ENCODE measurements around the gene KISS1. TPM values are rescaled to one million over a fixed set of nuclear protein-coding genes. Genes with fewer than 3 reads are reported as not detected.

Gene KISS1
- total and polyA plus RNA-seq, 10 donors = not detected

DNA sequence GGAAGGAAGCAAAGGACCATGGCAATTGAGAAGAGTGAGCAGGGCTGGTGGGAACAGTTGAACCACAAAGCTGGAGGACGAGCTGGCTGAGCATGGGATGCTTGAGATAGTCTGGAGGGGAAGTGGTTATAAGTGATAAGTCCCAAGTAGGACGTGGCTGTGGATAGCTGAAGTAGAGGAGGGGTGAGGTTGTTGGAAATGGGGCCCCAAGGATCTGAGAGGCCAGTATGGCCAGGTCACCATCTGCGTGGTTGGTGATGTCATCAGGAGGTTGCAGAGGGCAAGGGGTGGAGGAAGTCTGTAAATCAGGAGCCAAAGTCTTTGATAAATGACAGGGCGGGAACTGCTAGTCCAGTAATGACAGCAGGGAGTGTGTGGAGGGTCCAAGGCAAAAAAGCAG, 19.2 kb downstream of the KISS1 start:
- Histone ChIP-seq H3K36me3 (no peaks in the 10 kb centered on the region), H3K27me3 (replicated peaks in 1 of 7) (peaks cover 0 to 28% (median 0%) of the 10 kb centered on the region in 7 donors), H3K4me3 (no peak overlapping the region), H3K4me1 (no peaks in the 10 kb centered on the region), H3K27ac (no peak overlapping the region), H3K9me3 (peaks cover 0 to 9% (median 1%) of the 10 kb centered on the region in 8 donors)
- DNase-seq = no peak
- WGBS, 5 donors = 26 to 29% (median 28%) methylated on average over 4 of the region's 4 CpGs
- intact Hi-C loops (cut with DNase I; ENCODE audit: low total_unique reads) = no loop called here
- no peak for TF ChIP-seq POLR2AphosphoS5 (IDR thresholded peaks at IDR 0.05)
- no peak for TF ChIP-seq POLR2A (IDR thresholded peaks at IDR 0.05)
- TF ChIP-seq, protein P1, sequence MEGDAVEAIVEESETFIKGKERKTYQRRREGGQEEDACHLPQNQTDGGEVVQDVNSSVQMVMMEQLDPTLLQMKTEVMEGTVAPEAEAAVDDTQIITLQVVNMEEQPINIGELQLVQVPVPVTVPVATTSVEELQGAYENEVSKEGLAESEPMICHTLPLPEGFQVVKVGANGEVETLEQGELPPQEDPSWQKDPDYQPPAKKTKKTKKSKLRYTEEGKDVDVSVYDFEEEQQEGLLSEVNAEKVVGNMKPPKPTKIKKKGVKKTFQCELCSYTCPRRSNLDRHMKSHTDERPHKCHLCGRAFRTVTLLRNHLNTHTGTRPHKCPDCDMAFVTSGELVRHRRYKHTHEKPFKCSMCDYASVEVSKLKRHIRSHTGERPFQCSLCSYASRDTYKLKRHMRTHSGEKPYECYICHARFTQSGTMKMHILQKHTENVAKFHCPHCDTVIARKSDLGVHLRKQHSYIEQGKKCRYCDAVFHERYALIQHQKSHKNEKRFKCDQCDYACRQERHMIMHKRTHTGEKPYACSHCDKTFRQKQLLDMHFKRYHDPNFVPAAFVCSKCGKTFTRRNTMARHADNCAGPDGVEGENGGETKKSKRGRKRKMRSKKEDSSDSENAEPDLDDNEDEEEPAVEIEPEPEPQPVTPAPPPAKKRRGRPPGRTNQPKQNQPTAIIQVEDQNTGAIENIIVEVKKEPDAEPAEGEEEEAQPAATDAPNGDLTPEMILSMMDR (IDR thresholded peaks at IDR 0.05 in 8 of 11, conservative IDR thresholded peaks at IDR 0.05 in 3 of 11) = no peak

DNA sequence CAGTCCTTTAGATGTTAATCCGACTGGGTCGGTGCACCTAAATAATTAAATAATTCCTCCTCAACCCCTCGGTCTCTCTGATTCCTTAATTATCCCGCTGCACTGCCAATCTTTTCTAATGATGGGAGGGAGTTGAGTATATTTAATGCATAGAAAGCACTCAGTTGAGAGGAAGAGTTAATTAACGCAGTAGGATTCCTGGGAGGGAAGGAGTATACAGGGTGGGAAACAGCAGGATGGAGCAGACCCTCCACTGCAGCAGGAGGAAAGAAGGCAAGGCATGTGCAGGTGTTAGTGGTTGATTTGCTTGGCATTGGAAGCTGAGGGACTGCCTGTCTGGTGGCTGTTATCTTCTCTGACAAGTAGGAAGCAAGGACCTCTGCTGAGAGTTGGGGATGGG, 20.2 kb downstream of the KISS1 start:
- peak; percentile 1 for DNase-seq
- H3K27me3 ChIP-seq (replicated peaks in 1 of 7) = peaks cover 0 to 28% (median 0%) of the 10 kb centered on the region in 7 donors
- no peak overlapping the region for H3K27ac ChIP-seq
- H3K4me3 ChIP-seq = no peak overlapping the region
- TF ChIP-seq POLR2AphosphoS5 (IDR thresholded peaks at IDR 0.05) (no peak), POLR2A (IDR thresholded peaks at IDR 0.05) (no peak)
- TF ChIP-seq, protein P1 (IDR thresholded peaks at IDR 0.05 in 8 of 11, conservative IDR thresholded peaks at IDR 0.05 in 3 of 11) = no peak
- 84 to 91% (median 90%) methylated on average over 5 of the region's 5 CpGs for WGBS, 5 donors
- intact Hi-C loops (cut with DNase I; ENCODE audit: low total_unique reads) = no loop called here
- no peaks in the 10 kb centered on the region for H3K4me1 ChIP-seq
- H3K9me3 ChIP-seq = peaks cover 0 to 18% (median 10%) of the 10 kb centered on the region in 8 donors
- H3K36me3 ChIP-seq = no peaks in the 10 kb centered on the region

DNA sequence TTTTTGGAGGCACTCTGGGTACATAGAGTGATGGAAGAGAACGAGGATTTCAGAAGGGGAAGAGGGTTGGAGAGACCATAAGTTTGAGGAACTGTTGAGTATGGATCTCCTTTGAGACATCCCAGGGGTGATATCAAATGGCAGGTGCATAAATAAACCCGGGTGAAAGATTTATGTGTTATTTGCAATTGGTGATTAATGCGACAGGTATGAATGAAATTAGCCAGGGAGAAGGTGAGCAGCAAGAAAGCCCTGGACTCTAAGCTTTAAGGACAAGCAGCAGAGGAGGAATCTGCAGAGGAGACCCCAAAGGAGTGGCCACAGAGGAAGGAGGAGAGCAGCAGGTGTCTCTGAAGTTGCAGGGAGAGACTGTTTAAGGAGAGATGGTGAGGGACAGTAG, 21.3 kb downstream of the KISS1 start:
- WGBS, 5 donors = 65 to 82% (median 77%) methylated on average over 3 of the region's 3 CpGs
- H3K4me3 ChIP-seq = no peak overlapping the region
- H3K4me1 ChIP-seq = no peaks in the 10 kb centered on the region
- peaks cover 0 to 28% (median 0%) of the 10 kb centered on the region in 7 donors for H3K27me3 ChIP-seq (replicated peaks in 1 of 7)
- intact Hi-C loops (cut with DNase I; ENCODE audit: low total_unique reads) = no loop called here
- peaks cover 4 to 28% (median 21%) of the 10 kb centered on the region in 8 donors for H3K9me3 ChIP-seq
- TF ChIP-seq POLR2AphosphoS5 (IDR thresholded peaks at IDR 0.05) (no peak), POLR2A (IDR thresholded peaks at IDR 0.05) (no peak)
- TF ChIP-seq, protein P1 (IDR thresholded peaks at IDR 0.05 in 8 of 11, conservative IDR thresholded peaks at IDR 0.05 in 3 of 11) = no peak
- no peaks in the 10 kb centered on the region for H3K36me3 ChIP-seq
- DNase-seq = no peak
- H3K27ac ChIP-seq = no peak overlapping the region

DNA sequence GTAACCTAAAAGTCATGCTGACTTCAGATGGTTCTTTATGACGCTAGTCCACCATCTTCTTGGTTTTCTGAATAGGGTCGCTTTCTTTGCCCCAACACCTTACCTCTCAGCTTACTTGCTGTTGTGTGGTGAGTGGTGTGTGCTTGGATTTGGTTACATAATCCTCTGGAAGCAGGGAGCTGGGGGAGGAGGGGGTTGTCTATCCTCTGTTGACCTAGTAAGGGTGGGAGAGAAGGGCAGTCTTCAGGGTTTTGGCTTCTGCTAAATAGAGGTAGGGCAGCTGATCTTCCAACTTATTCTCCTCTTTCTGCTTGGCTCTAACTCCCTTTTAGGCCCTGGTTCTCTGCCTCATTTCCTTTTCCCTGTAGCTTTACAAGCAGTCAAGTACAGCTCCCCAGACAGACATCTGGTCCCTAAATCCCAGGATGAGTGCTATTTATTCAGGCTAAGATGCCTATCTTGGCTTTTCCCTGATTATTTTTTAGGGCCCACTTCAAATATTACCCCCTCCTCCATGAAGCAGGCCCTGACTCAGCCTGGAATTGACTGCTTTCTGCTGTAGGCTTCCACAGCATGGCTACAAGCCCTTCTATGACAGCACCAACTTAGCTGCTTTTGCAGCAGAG, 23.8 kb downstream of the KISS1 start:
- DNase-seq = no peak
- H3K4me3 ChIP-seq = no peak overlapping the region
- TF ChIP-seq POLR2A (IDR thresholded peaks at IDR 0.05) (no peak), POLR2AphosphoS5 (IDR thresholded peaks at IDR 0.05) (no peak)
- TF ChIP-seq, protein P1 (IDR thresholded peaks at IDR 0.05 in 8 of 11, conservative IDR thresholded peaks at IDR 0.05 in 3 of 11) = no peak
- no peaks in the 10 kb centered on the region for H3K36me3 ChIP-seq
- peaks cover 0 to 15% (median 0%) of the 10 kb centered on the region in 7 donors for H3K27me3 ChIP-seq (replicated peaks in 1 of 7)
- H3K9me3 ChIP-seq = peaks cover 4 to 53% (median 41%) of the 10 kb centered on the region in 8 donors
- WGBS, 5 donors = 86 to 95% (median 92%) methylated on average over 2 of the region's 2 CpGs
- intact Hi-C loops (cut with DNase I; ENCODE audit: low total_unique reads) = no loop called here
- no peak overlapping the region for H3K27ac ChIP-seq
- no peaks in the 10 kb centered on the region for H3K4me1 ChIP-seq
